Measurements from ENCODE around the gene ACSS3. TPM values are rescaled to one million over a fixed set of nuclear protein-coding genes. Genes with fewer than 3 reads are reported as not detected.
"Not testable (repeated sequence)": the region's sequence is repeated elsewhere in the genome, so short reads cannot be mapped to it uniquely, and the experiment has no call there.

The ACSS3 gene
- total RNA-seq, 1 donor = 26.8 TPM

- no peak overlapping the region for H3K4me3 ChIP-seq (ENCODE audit: low read depth, low read length)
- DNase-seq (ENCODE audit: low read depth) = no peak
- TF ChIP-seq CTCF (IDR thresholded peaks at IDR 0.05; ENCODE audit: insufficient read depth, low read depth, low read length) = no peak
These were observed 17.0 kb downstream of the ACSS3 start for GRCh38 chr12:81094718-81095360.

GRCh38 chr12:81095501-81096232 is 17.8 kb downstream of the ACSS3 start:
- no peak for DNase-seq (ENCODE audit: low read depth)
- TF ChIP-seq CTCF (IDR thresholded peaks at IDR 0.05; ENCODE audit: insufficient read depth, low read depth, low read length) = no peak
- no peak overlapping the region for H3K4me3 ChIP-seq (ENCODE audit: low read depth, low read length)

GRCh38 chr12:81105687-81106086 is 27.8 kb downstream of the ACSS3 start:
- H3K4me3 ChIP-seq (ENCODE audit: low read depth, low read length) = no peak overlapping the region
- DNase-seq (ENCODE audit: low read depth) = no peak
- no peak for TF ChIP-seq CTCF (IDR thresholded peaks at IDR 0.05; ENCODE audit: insufficient read depth, low read depth, low read length)

GRCh38 chr12:81114226-81114625 is 36.3 kb downstream of the ACSS3 start:
- no peak for TF ChIP-seq CTCF (IDR thresholded peaks at IDR 0.05; ENCODE audit: insufficient read depth, low read depth, low read length)
- no peak for DNase-seq (ENCODE audit: low read depth)
- H3K4me3 ChIP-seq (ENCODE audit: low read depth, low read length) = no peak overlapping the region

GRCh38 chr12:81119069-81119468 is 41.2 kb downstream of the ACSS3 start:
- not testable (repeated sequence) for H3K4me3 ChIP-seq (ENCODE audit: low read depth, low read length); DNase-seq (ENCODE audit: low read depth)

- H3K4me3 ChIP-seq (ENCODE audit: low read depth, low read length) = no peak overlapping the region
- TF ChIP-seq CTCF (IDR thresholded peaks at IDR 0.05; ENCODE audit: insufficient read depth, low read depth, low read length) = no peak
- no peak for DNase-seq (ENCODE audit: low read depth)
These were observed 43.1 kb downstream of the ACSS3 start for GRCh38 chr12:81120961-81121360.

- no peak for TF ChIP-seq CTCF (IDR thresholded peaks at IDR 0.05; ENCODE audit: insufficient read depth, low read depth, low read length)
- DNase-seq (ENCODE audit: low read depth) = no peak
- no peak overlapping the region for H3K4me3 ChIP-seq (ENCODE audit: low read depth, low read length)
These were observed 45.7 kb downstream of the ACSS3 start for GRCh38 chr12:81123611-81124010.

Measured in fibroblast of villous mesenchyme (primary cell).